Upper lobe of left lung (tissue), 4 donors: ENCODE measurements around the gene DLK2.

Experiments
- CTCF ChIP-seq, 6 experiments: fragments of 450-650 bp in 4 of 6; fragments of 200-600 bp in 2 of 6; sonication (generic) in 2 of 6; IDR thresholded peaks; one replicate each; pipeline ENCODE4 v1.5.1; 2016 to 2019; ENCODE audit warnings: antibody characterized with exemption in 6 of 6
- POLR2A ChIP-seq, 4 donors: fragments of 450-650 bp; IDR thresholded peaks; one replicate each; pipeline ENCODE4 v1.5.1; 2016 to 2017; ENCODE audit warnings: antibody characterized with exemption in 4 of 4, mild to moderate bottlenecking in 2 of 4

DNA sequence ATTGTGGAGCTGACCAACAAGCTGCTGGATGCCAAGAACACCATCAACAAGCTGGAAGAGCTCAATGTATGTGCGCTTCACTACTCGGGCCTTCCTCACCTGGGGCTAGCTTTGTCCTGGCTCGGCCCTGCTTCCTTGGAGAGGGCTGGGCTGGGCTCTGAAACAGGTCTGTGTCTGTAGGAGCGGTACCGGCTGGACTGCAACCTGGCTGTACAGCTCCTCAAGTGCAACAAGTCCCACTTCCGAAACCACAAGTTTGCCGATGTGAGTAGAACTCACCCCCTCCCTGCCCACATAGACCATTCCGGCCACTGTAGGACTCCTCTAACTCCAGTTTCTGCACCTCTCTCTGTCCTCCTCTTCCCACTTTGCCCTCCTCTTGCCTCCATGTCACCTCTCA lies 48.1 kb upstream of the DLK2 start:
- TF ChIP-seq POLR2A (IDR thresholded peaks at IDR 0.05) = no peak
- TF ChIP-seq CTCF (IDR thresholded peaks at IDR 0.05) = no peak
